GM21423 (cell line): ENCODE measurements around the gene BDNF.

Experiments used
- ATAC-seq: cut with Tn5 transposase; IDR thresholded peaks from one replicate; pipeline ENCODE4 v1.9.1; 2021; ENCODE audit warnings: mild to moderate bottlenecking, moderate library complexity; ENCODE audit not compliant: unreplicated experiment

Gene BDNF

GRCh38 chr11:27626938-27627586 is 73.2 kb downstream of the BDNF start:
- ATAC-seq, result no peak

- no peak for ATAC-seq
Measured at GRCh38 chr11:27626269-27626937, 73.9 kb downstream of the BDNF start.

GRCh38 chr11:27625347-27625912 is 74.8 kb downstream of the BDNF start:
- ATAC-seq, result no peak

GRCh38 chr11:27623945-27624523 is 76.2 kb downstream of the BDNF start:
- ATAC-seq, result no peak

- no peak for ATAC-seq
Measured at GRCh38 chr11:27622541-27623300, 77.5 kb downstream of the BDNF start.

GRCh38 chr11:27621405-27622161 is 78.7 kb downstream of the BDNF start:
- ATAC-seq, result no peak

GRCh38 chr11:27619763-27620335 is 80.4 kb downstream of the BDNF start:
- no peak for ATAC-seq

GRCh38 chr11:27619039-27619574 is 81.1 kb downstream of the BDNF start:
- ATAC-seq, result no peak

GRCh38 chr11:27618281-27618915 is 81.9 kb downstream of the BDNF start:
- no peak for ATAC-seq

- no peak for ATAC-seq
Measured at GRCh38 chr11:27616711-27617110, 83.5 kb downstream of the BDNF start.

- no peak for ATAC-seq
Measured at GRCh38 chr11:27615833-27616232, 84.4 kb downstream of the BDNF start.

- ATAC-seq, result no peak
Measured at GRCh38 chr11:27614092-27614491, 86.2 kb downstream of the BDNF start.

- no peak for ATAC-seq
Measured at GRCh38 chr11:27612932-27613880, 87.0 kb downstream of the BDNF start.

- ATAC-seq, result no peak
Measured at GRCh38 chr11:27611947-27612455, 88.3 kb downstream of the BDNF start.

GRCh38 chr11:27611390-27611789 is 88.9 kb downstream of the BDNF start:
- ATAC-seq, result no peak

- ATAC-seq, result no peak
Measured at GRCh38 chr11:27610946-27611345, 89.3 kb downstream of the BDNF start.

- no peak for ATAC-seq
Measured at GRCh38 chr11:27610280-27610679, 90.0 kb downstream of the BDNF start.

- no peak for ATAC-seq
Measured at GRCh38 chr11:27608951-27609350, 91.3 kb downstream of the BDNF start.
